HG03045 (cell line): ENCODE measurements around the gene GNG7.
"Not testable (repeated sequence)": the region's sequence is repeated elsewhere in the genome, so short reads cannot be mapped to it uniquely, and the experiment has no call there.

Experiments used
- ATAC-seq: cut with Tn5 transposase; IDR thresholded peaks from one replicate; pipeline ENCODE4 v1.9.1; 2021; ENCODE audit warnings: mild to moderate bottlenecking, moderate library complexity; ENCODE audit not compliant: unreplicated experiment

The GNG7 gene

GRCh38 chr19:2625434-2625833, 77.1 kb downstream of the GNG7 start:
- no peak for ATAC-seq

- no peak for ATAC-seq
Observed at GRCh38 chr19:2624537-2625091, 77.9 kb downstream of the GNG7 start.

DNA sequence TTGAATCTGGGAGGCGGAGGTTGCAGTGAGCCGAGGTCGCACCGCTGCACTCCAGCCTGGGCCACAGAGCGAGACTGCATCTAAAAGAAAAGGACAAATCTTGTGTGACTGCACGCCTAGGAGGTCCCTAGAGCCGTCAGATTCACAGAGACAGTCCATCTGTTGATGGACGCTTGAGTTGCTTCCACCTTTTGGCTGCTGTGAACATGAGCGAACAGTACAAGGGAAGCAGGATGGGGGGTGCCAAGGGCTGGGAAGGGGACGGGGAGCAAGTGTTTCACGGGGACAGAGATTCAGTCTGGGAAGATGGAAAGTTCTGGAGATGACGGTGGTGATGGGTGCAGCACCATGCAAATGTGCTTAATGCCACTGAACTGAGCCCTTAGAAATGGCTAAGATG, 78.7 kb downstream of the GNG7 start:
- ATAC-seq, result no peak

GRCh38 chr19:2622371-2622961, 80.0 kb downstream of the GNG7 start:
- ATAC-seq, result not testable (repeated sequence)

DNA sequence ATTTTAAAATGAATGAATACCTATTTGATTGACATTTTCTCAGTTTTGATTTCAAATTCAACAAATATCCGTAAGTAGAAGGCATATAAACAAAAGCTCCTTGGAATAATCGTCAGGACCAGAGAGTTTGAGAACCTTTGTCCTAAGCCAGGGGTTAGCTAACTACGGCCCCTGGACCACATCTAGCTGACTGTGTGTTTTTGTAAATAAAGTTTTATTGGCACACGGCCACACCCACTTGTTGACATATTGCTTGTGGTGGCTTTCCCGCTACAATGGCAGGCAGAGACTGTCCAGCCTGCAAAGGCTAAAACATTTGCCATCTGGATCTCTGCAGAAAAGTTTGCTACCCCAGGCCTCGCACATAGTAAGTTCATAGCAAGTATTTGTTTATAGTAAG, 83.4 kb downstream of the GNG7 start:
- no peak for ATAC-seq

- ATAC-seq, result no peak
Observed at GRCh38 chr19:2618611-2619010, 83.9 kb downstream of the GNG7 start.

DNA sequence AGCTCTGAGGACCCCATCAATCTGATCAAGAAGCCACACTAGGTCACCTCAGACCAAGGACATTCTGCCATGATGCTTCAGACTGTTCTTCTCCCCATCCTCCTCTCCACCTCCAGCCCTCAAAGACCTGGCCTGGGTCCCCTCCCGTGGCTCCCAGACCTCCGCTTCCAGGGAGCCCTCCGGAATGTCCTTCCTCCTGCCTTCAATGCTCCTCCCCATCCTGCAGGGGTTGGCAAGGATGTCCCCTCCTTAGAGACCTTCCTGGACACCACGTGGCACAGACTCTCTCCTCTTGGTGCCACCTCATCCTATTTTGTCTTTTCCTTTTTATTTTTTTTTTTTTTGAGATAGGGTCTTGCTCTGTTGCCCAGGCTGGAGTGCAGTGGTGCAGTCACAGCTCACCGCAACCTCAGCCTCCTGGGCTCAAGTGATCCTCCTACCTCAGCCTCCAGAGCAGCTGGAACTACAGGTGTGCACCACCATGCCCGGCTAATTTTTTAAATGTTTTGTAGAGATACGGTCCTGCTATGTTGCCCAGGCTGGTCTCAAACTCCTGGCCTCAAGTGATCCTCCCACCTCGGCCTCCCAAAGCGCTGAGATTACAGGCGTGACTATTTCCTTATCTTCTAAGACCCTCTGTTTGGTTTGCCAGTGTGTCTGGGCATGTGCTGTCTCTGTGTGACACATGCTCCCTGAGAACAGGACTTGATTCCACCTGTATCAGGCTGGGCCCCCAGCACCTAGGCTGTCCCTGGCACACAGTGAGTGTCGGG, 84.9 kb downstream of the GNG7 start:
- no peak for ATAC-seq

- ATAC-seq, result no peak
Observed at GRCh38 chr19:2616741-2617392, 85.6 kb downstream of the GNG7 start.

DNA sequence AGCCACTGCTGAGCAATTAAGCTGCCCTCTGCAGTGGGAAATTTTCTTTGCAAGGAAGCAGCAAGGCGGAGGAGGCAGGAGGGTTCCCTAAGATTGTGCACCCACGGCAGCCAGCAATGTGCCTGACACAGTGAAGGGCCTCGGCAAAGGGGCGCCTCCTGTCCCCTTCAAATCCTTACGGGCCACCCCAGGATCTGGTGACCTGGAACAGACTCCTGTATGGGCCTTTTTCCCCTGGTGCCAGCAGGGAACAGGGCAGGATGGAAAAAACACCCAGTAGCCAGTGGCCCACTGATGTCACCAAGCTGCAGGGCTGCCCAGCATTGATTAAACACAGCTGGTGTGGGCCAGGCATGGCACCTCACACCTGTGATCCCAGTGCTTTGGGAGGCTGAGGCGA, 86.7 kb downstream of the GNG7 start:
- ATAC-seq, result no peak

DNA sequence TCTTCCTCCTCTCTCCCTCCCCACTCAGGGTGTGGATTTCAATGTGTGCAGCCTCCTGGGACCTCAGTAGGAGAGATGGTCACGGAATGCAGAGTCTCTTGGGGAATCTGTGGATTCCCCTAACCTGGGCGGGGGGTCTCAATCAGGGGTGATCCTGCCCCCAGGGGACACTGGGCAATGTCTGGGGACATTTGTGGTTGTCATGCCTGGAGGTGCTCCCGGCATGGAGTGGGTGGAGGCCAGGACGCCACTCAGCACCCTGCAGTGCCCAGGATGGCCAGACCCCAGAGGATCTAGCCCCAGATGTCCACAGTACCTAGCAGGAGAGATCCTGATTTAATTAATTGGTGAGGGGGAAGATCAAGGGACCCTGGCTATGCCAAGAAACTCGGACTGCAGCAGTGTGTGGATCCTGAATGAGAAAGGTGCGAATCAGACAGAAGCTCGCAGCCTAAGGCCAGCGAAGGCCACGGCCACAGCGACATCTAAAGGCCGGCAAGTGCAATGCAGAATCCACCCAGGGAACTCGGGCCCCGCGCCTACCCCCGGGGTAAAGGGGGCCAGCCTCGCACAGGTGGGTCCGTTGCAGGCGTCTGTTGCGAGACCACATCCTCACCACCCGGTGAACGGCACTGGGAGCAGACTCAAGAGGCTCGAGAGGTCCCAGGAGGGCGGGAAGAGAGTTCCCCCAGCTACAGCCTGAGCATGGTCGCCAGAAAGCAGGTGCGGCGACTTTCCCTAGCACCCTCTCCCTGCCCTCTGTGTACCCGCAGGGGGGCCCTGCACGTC, 88.8 kb downstream of the GNG7 start:
- no peak for ATAC-seq

GRCh38 chr19:2612619-2613249, 89.8 kb downstream of the GNG7 start:
- no peak for ATAC-seq

DNA sequence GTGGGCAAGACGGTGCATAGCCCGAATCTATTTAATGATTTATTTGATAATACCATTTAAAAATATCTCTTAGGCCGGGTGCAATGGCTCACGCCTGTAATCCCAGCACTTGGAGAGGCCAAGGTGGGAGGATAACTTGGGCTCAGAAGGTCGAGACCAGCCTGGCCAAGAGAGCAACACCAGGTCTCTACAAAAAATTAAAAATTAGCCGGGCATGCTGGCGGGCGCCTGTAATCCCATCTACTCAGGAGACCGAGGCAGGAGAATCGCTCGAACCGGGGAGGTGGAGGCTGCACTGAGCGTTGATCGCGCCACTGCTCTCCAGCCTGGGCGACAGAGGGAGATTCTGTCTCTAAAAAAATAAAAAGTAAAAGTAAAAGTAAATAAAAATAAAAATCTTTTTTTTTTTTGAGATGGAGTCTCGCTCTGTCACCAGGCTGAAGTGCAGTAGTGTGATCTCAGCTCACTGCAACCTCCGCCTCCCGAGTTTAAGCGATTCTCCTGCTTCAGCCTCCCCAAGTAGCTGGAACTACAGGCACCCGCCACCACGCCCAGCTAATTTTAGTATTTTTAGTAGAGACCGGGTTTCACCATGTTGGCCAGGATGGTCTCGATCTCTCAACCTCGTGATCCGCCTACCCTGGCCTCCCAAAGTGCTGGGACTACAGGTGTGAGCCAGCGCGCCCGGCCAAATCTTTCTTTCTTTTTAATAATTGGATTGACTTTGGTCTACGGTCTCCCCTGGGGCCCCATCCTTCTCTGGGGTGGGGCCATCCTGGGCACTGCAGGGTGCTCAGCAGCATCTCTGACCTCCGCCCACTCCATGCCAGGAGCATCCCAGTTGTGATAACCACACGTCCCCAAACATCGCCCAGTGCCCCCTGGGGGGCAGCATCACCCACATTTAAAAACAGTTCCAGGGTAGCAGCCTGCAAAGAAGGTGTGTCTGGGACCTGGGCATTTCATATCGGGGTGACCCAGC, 90.7 kb downstream of the GNG7 start:
- ATAC-seq, result no peak

DNA sequence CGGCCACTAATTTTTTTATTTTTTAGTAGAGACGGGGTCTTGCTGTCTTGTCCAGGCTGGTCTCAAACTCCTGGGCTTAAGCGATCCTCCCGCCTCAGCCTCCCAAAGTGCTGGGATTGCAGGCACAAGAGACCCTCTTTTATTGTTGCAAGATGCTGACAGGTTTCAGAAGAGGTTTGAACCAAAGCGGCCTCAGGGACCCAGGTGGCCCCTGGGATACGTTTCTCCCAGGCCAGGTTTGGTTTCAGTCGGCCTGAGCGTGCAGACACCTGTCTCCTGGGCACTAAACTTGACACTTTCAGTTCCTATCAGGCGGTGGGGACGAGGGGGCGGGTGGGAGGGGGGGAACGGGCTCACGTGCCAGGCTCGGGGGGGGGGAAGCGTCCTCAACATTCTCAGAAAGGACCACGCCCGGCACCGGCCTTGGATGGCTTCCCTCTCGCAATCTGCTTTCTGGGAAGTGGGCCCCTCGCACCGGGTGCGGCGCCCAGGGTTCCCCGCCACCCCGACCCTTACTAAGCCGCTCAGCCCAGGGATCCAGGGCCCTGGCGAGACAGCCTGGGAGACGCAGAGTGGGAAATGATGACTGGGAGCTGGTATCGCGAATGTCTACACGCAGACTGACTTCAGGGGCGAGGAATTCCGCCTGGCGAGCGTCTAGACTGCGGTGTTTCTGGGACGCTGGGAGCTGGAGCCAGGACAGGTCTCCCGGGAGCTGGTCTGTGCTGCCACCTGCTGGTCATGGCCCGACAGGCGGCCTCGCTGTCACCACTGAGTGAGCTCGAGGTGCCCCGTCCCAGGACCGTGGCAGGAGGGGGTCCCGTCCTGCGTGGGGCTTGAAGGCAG, 91.6 kb downstream of the GNG7 start:
- no peak for ATAC-seq

GRCh38 chr19:2609389-2610116, 92.9 kb downstream of the GNG7 start:
- ATAC-seq, result no peak

GRCh38 chr19:2609034-2609388, 93.5 kb downstream of the GNG7 start:
- ATAC-seq, result not testable (repeated sequence)

DNA sequence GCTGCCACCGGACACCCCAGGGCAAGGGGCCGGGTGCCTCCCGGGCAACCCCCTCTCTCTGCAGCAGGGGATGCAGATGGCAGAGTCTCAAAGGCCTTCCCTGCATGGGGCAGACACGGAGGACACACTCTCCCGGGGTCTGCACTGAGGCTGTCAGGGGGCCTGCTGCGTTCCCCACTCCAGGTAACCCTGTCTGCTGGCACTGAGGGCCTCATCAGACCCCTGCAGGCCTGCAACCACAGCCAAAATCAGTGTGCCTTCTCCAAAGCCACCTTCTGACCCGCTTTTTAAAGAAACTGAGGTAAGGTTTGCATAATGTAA, 93.9 kb downstream of the GNG7 start:
- ATAC-seq, result no peak

DNA sequence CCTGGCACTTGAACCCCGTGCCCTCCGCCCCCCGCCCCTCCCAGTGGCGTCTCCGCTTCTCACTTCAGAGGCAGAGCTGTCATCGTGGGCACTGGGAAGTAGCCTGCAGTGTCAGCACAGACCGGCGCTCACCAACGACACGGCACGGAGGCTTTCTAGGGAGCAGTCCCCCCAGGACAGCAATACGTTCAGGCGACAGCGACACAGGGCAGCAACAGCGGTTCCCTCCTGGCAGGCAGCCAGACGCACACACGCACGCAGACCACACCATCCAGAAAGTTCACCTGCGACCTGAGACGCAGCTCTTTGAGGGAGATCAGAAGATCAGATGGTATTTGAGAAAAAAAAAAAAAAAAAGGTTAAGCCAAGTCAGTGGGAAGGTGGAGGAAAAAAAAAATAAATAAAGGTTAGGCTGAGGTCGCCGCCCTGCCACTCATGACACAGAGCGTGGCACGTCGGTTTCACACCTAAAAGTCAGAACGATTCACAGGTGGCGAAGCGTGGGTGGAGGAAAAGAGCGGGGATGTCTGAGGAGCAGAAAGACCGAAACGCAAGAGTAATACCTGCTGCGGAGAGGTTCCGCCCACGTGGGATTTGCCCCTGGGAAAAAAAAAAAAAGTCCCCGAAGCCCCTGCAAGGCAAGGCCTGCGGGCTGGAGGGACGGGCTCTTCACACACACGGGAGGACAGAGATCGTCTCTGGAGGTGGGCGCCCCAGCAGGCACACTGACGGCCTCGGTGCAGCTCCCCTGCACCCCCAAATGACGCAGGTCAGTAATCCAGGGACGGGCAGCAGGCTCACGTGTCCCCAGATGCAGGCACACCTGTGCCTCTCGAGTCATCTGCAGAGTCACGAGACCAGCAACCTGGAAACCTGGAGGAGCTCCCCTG, 94.5 kb downstream of the GNG7 start:
- peak; percentile 51 for ATAC-seq
